Prostate gland (tissue), 2 donors: ENCODE measurements around the gene AQP1. TPM values are rescaled to one million over a fixed set of nuclear protein-coding genes. Genes with fewer than 3 reads are reported as not detected.

Experiments
- DNase-seq: peaks from one replicate; pipeline ENCODE4 v3.0.0-alpha.2; 2019; ENCODE audit warnings: low spot score
- H3K27ac ChIP-seq, 2 donors: fragments of 200-600 bp; sonication (generic); 2 replicates each; pipeline ENCODE4 v1.5.1; 2017 to 2019
- H3K27me3 ChIP-seq: fragments of 200-600 bp; sonication (generic); replicated peaks from 2 replicates; pipeline ENCODE4 v1.5.1; 2019; ENCODE audit not compliant: insufficient read depth
- H3K36me3 ChIP-seq, 2 donors: fragments of 200-600 bp; sonication (generic); 1 replicate in 1 of 2; 2 replicates in 1 of 2; pipeline versions ENCODE4 v1.5.1 to v1.8.1; 2017 to 2019
- H3K4me1 ChIP-seq: fragments of 200-600 bp; sonication (generic); replicated peaks from 2 replicates; pipeline ENCODE4 v1.5.1; 2019
- H3K4me3 ChIP-seq, 2 donors: fragments of 200-600 bp; sonication (generic); 2 replicates each; pipeline ENCODE4 v1.5.1; 2017 to 2019
- H3K9me3 ChIP-seq: fragments of 200-600 bp; sonication (generic); 2 replicates; pipeline ENCODE4 v1.5.1; 2017
- POLR2A ChIP-seq: fragments of 450-650 bp; IDR thresholded peaks from one replicate; pipeline ENCODE4 v1.6.1; 2016; ENCODE audit warnings: antibody characterized with exemption, mild to moderate bottlenecking
- POLR2AphosphoS5 ChIP-seq: sonication (generic); formaldehyde crosslinking; IDR thresholded peaks from one replicate; pipeline ENCODE4 v1.6.1; 2017; ENCODE audit warnings: antibody characterized with exemption
- WGBS: methylation state at CpG from one replicate; pipeline ENCODE4 v1.1.5; 2018; 5-methylcytosine and 5-hydroxymethylcytosine counted together
- intact Hi-C: fragments of 100-400 bp; cut with DNase I; formaldehyde crosslinking; loops from one replicate; pipeline ENCODE4 v1.14.2; 2022
- total RNA-seq, 2 donors: library from RNA; depleted of rRNA; stranded (reverse); fragments of >200 nt; gene quantifications; one replicate each; pipeline ENCODE4 v1.1.0, GENCODE V29; 2016
- TF ChIP-seq, protein P1 (sequence below), 4 experiments: fragments of 200-600 bp in 2 of 4; fragments of 450-650 bp in 2 of 4; sonication (generic) in 2 of 4; IDR thresholded peaks; 1 replicate in 3 of 4; 2 replicates in 1 of 4; pipeline ENCODE4 v1.5.1; 2016 to 2019; ENCODE audit warnings: antibody characterized with exemption in 4 of 4, mild to moderate bottlenecking in 2 of 4, moderate library complexity in 2 of 4

AQP1 gene
- total RNA-seq, 2 donors from 2014 or later, result 89.4 to 117 TPM

DNA sequence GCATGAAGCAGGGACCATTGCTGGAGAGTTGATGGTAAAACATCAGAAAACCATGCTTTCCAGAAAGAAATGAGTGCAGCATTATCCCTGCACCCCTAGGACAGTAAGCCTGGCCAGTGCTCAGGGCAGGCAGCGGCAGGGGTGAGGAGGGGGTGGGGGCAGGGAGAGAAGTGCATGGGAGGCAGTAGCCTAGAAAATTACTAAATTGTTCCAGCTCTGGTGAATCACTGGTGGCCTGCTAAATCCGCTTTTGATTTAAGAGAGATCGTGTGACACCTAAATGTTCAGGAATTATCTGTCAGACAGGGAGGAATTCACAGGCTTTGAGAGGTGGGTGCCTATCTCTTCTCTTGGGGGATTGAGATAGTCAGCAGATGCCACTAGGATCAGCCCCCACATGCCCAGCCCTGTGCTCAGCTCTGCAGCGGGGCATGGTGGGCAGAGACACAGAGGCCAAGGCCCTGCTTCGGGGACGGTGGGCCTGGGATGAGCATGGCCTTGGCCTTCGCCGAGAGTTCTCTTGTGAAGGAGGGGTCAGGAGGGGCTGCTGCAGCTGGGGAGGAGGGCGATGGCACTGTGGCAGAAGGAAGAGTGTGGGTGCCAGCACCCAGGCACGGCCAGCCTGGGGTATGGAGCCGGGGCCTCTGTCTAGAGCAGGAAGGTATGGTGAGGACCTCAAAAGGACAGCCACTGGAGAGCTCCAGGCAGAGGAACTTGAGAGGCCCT lies 5.0 kb upstream of the AQP1 start:
- Histone ChIP-seq H3K4me1 (no peaks in the 10 kb centered on the region), H3K27ac (no peak overlapping the region), H3K9me3 (no peaks in the 10 kb centered on the region), H3K27me3 (no peaks in the 10 kb centered on the region), H3K4me3 (no peak overlapping the region), H3K36me3 (no peaks in the 10 kb centered on the region)
- WGBS, result 89% methylated on average over 10 of the region's 11 CpGs
- TF ChIP-seq POLR2AphosphoS5 (no peak), POLR2A (no peak)
- TF ChIP-seq, protein P1, sequence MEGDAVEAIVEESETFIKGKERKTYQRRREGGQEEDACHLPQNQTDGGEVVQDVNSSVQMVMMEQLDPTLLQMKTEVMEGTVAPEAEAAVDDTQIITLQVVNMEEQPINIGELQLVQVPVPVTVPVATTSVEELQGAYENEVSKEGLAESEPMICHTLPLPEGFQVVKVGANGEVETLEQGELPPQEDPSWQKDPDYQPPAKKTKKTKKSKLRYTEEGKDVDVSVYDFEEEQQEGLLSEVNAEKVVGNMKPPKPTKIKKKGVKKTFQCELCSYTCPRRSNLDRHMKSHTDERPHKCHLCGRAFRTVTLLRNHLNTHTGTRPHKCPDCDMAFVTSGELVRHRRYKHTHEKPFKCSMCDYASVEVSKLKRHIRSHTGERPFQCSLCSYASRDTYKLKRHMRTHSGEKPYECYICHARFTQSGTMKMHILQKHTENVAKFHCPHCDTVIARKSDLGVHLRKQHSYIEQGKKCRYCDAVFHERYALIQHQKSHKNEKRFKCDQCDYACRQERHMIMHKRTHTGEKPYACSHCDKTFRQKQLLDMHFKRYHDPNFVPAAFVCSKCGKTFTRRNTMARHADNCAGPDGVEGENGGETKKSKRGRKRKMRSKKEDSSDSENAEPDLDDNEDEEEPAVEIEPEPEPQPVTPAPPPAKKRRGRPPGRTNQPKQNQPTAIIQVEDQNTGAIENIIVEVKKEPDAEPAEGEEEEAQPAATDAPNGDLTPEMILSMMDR (IDR thresholded peaks at IDR 0.05), result no peak
- DNase-seq, result no peak
- intact Hi-C loops, result loop anchor here (5.0 kb wide), 1 partner anchor 104 kb away; no protein-coding TSS in a partner anchor

DNA sequence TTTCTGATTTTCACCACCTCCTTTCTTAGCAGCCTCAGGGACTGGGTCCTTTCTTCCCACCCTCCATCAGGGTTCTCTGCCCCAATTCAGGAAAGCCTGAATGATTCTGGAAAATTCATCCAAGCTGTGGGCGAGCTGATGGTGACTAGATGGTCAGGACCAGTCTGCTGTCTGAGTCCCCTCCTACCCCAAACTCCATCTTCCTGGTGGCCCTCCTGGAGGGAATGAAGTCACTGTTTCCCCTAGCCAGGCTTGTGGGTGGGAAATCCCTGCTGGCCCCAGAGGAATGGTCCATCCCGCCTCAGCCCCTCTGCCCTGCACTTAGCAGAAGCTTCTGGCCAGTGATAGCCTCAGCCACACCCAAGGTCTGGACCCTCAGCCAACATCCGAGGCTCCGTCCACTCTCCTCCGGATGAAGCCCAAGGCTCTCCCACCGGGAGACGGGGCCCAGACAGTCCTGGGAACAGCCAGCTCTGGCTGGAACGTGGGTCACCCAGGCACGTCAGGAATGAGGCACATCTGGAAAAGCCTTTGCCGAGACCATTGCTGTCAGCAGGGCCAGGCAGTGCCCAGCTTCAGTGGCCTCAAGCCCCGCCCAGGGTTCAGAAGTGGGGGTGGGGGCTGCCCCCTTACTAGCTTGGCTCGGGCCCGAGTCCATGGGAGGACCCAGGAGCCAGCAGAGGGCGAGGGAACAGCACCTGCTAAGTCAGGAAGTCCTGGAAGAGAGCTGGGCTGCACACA lies 4.0 kb upstream of the AQP1 start:
- H3K27ac ChIP-seq, result no peak overlapping the region
- no peak for DNase-seq
- no peaks in the 10 kb centered on the region for H3K27me3 ChIP-seq
- intact Hi-C loops, result loop anchor here (5.0 kb wide), 1 partner anchor 105 kb away; no protein-coding TSS in a partner anchor
- no peaks in the 10 kb centered on the region for H3K36me3 ChIP-seq
- H3K9me3 ChIP-seq, result no peaks in the 10 kb centered on the region
- H3K4me1 ChIP-seq, result no peaks in the 10 kb centered on the region
- TF ChIP-seq POLR2A, result no peak
- TF ChIP-seq POLR2AphosphoS5, result no peak
- TF ChIP-seq, protein P1 (IDR thresholded peaks at IDR 0.05), result no peak
- WGBS, result 78% methylated on average over 10 of the region's 14 CpGs
- no peak overlapping the region for H3K4me3 ChIP-seq

DNA sequence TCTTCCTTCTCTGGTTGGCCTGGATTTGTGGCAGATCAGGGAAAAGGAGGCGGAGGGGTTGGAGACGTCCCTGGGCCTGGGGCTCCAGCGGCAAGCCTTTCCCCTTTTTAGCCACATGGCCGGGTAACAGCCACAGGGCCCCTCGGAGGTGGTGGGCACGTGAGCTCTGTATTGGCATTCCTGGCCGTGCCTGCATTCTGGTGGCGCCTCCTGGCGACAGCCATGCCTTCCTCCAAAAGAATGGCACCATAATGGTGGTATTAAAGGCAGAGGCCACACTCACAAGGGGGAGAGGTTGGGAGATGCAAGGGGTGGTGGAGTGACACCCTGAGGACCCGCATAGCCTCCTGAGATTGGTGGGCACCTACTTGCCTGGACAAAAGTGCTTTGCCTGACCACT lies 3.0 kb upstream of the AQP1 start:
- no peak overlapping the region for H3K27ac ChIP-seq
- no peaks in the 10 kb centered on the region for H3K36me3 ChIP-seq
- no peaks in the 10 kb centered on the region for H3K27me3 ChIP-seq
- no peaks in the 10 kb centered on the region for H3K9me3 ChIP-seq
- DNase-seq, result no peak
- 87% methylated on average over 10 of the region's 10 CpGs for WGBS
- intact Hi-C loops, result loop anchor here (5.0 kb wide), 1 partner anchor 106 kb away; no protein-coding TSS in a partner anchor
- no peak overlapping the region for H3K4me3 ChIP-seq
- H3K4me1 ChIP-seq, result no peaks in the 10 kb centered on the region
- no peak for TF ChIP-seq POLR2AphosphoS5
- TF ChIP-seq POLR2A, result no peak
- TF ChIP-seq, protein P1 (IDR thresholded peaks at IDR 0.05), result no peak

DNA sequence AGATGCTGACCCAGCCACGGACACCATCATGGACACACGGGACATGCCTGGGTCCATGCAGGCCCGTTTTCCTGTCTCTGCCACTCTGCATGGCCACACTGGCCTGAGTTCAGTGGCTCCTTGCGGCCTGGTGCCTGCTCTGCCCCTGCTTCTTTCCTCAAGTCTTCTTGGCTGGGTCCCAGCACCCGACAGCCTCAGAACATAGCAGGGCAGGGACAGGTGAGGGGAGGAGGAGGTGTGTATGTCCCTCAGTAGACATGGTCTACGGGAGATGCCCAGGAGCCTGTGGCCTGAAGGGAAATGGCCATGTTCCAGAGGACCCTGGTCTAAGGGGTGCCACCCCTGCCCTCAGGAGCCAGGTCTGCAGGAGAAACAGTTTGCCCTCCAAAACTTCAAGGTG lies 2.2 kb upstream of the AQP1 start:
- Histone ChIP-seq H3K36me3 (no peaks in the 10 kb centered on the region), H3K4me1 (no peaks in the 10 kb centered on the region), H3K9me3 (no peaks in the 10 kb centered on the region), H3K27me3 (no peaks in the 10 kb centered on the region), H3K4me3 (no peak overlapping the region), H3K27ac (no peak overlapping the region)
- no peak for DNase-seq
- TF ChIP-seq POLR2AphosphoS5, result no peak
- TF ChIP-seq, protein P1 (IDR thresholded peaks at IDR 0.05), result no peak
- TF ChIP-seq POLR2A, result no peak
- WGBS, result 80% methylated on average over 6 of the region's 6 CpGs
- intact Hi-C loops, result loop anchor here (5.0 kb wide), 1 partner anchor 107 kb away; no protein-coding TSS in a partner anchor
